Stomach (tissue), 4 donors: ENCODE data around the gene LRRC56.

Experiments used
- CTCF ChIP-seq, 7 experiments: fragments of 450-650 bp in 4 of 7; fragments of 200-600 bp in 3 of 7; sonication (generic) in 3 of 7; IDR thresholded peaks; one replicate each; pipeline ENCODE4 v1.5.1; 2016 to 2019; ENCODE audit warnings: antibody characterized with exemption in 7 of 7, control low read depth in 2 of 7, mild to moderate bottlenecking in 1 of 7
- EP300 ChIP-seq: sonication (generic); formaldehyde crosslinking; IDR thresholded peaks from one replicate; pipeline ENCODE4 v1.6.1; 2017; ENCODE audit warnings: antibody characterized with exemption
- POLR2A ChIP-seq, 4 donors: fragments of 450-650 bp; IDR thresholded peaks; one replicate each; pipeline ENCODE4 v1.6.1; 2016; ENCODE audit warnings: antibody characterized with exemption in 4 of 4, control low read depth in 2 of 4, mild to moderate bottlenecking in 1 of 4, moderate library complexity in 1 of 4
- POLR2AphosphoS5 ChIP-seq, 3 donors: sonication (generic); formaldehyde crosslinking; IDR thresholded peaks; one replicate each; pipeline ENCODE4 v1.6.1; 2016; ENCODE audit warnings: antibody characterized with exemption in 3 of 3

GRCh38 chr11:504053-504993, 33.0 kb upstream of the LRRC56 start:
- no peak for TF ChIP-seq CTCF (IDR thresholded peaks at IDR 0.05)
- TF ChIP-seq EP300, result no peak
- TF ChIP-seq POLR2A (IDR thresholded peaks at IDR 0.05), result no peak
- TF ChIP-seq POLR2AphosphoS5 (IDR thresholded peaks at IDR 0.05), result no peak
